Bone marrow (tissue), 2 donors: ENCODE data around the gene GPR137.

ENCODE experiments used
- DNase-seq, 2 donors: peaks; one replicate each; lab custom pipeline; 2025; lab: John Stamatoyannopoulos, UW

Gene GPR137

GRCh38 chr11:64249038-64249437 is 36.6 kb upstream of the GPR137 start:
- no peak for DNase-seq

GRCh38 chr11:64249563-64250414 is 35.9 kb upstream of the GPR137 start:
- DNase-seq: no peak

DNA sequence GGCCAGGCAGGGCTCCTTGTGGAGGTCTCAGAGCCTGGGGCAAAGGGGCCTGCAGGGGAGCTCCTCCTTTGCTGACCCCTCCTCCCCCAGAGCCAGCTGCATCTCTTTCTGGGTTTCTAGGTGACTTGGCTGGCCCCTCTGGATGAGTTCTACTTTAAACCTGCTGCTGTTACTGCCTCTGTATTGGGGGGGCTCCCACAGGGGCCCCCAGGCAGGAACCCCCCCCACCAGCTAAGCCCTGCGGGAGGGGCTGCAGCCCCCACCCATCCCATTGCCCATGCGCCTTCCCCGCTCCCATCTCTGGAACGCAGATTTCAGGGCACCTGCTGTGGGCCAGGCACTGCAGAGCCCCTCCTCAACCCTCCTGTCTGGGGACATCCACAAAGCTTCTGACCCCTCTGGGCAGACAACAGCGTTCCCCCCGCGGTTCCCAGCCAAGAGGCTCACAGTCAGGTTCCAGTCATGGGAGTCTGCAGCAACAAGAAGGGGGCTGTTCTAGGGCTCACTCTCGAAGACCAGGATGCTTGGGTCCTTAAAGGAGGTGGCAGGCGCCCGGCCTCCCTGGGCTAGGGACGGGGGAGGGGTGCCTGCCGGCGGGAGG is 35.1 kb upstream of the GPR137 start:
- DNase-seq: no peak

GRCh38 chr11:64251016-64251752 is 34.5 kb upstream of the GPR137 start, which contains the start of gene PLCB3:
Gene PLCB3, plus strand, starts transcription at chr11:64251530. Its CDS starts 120 bp downstream, at chr11:64251650.
- DNase-seq: peak in 1 of 2 donors; percentile 53

DNA sequence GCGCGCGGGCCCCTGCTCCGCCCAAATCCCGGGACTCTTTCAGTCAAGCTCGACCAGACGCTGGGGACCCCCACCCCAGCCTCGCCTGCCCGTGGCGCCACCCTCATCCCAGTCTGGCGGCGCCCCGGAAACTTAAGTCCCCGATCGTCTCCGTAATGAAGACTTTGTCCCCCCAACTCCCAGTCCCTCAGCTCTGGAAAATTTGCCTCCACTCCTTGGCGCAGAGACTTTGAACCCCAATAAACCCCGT is 34.0 kb upstream of the GPR137 start:
- no peak for DNase-seq

GRCh38 chr11:64252003-64252872 is 33.4 kb upstream of the GPR137 start:
- no peak for DNase-seq

DNA sequence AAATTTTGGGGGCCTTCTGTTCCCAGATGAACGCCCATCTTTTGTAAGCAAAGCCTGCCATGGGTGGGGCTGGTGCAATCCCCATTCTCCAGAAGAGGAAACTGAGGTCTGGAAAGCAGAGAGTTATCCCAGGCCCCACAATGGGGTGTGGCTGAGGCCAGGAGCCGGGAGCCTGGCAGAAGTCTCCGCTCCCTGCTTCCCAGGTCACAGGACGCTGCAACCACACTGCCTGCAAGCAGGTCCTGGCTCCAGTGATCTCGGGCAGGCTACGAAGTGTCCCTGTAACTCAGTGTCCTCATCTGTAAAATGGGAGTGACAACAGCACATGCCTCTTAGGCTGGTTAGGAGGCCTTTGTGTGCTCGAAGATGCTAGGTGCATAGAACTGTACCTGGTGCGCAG is 32.6 kb upstream of the GPR137 start:
- no peak for DNase-seq

DNA sequence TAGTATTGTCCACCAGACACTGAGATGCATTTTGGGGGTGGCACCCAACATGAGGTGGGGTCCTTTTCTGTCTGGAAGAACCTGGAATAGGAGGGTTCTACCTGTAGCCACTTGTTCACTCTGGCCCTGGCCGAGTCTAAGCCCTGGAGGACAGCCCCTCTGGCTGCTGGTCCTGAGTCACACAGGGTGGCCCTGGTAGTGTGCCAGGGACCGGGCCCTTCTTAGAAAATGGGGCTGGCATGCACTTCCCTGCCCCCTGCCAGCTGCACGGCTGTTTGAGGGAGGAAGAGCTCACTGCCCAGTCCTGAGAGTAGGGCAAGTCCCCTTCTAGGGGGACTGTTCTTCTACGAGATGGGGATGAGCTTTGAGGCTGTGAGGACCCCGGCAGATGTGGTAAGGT is 32.2 kb upstream of the GPR137 start:
- no peak for DNase-seq

- no peak for DNase-seq
Measured at GRCh38 chr11:64254326-64254725, 31.3 kb upstream of the GPR137 start.

- no peak for DNase-seq
Measured at GRCh38 chr11:64255135-64256128, 30.2 kb upstream of the GPR137 start.

DNA sequence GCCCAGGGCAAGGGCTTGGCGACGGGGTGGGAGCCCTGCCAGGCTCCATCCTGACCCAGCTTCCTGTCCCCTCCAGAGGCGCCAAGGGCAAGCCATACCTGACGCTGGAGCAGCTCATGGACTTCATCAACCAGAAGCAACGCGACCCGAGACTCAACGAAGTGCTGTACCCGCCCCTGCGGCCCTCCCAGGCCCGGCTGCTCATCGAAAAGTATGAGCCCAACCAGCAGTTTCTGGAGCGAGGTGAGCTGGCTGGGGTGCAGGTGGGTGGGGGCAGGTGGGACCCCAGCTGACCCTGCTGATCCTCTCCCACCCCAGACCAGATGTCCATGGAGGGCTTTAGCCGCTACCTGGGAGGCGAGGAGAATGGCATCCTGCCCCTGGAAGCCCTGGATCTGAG is 29.3 kb upstream of the GPR137 start:
- no peak for DNase-seq

- DNase-seq: no peak
Measured at GRCh38 chr11:64258356-64258755, 27.3 kb upstream of the GPR137 start.

GRCh38 chr11:64258946-64259532 is 26.6 kb upstream of the GPR137 start:
- DNase-seq: no peak

GRCh38 chr11:64259533-64260067 is 26.0 kb upstream of the GPR137 start:
- no peak for DNase-seq

DNA sequence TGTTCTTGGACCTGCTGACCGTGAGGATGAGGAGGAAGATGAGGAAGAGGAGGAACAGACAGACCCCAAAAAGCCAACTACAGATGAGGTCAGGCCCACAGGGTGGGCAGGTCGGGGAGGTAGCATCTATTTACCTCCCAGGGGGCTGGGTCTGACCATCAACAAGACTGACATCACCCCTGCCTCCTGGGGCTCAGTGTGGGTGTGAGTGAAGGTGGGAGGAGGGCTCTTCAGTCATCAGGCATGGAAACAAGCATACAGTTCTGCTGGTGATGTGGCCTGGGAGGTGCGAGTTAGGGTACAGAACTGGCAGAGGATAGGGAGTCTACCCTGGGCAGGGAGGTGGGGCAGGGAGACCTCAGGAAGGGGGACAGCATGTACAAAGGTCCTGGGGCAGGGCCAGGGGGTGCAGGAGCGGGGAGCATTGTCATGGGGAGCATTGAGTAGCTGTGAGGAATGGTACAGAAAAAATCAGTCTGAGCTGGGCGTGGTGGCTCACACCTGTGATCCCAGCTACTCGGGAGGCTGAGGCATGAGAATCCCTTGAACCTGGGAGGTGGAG is 25.4 kb upstream of the GPR137 start:
- no peak for DNase-seq

DNA sequence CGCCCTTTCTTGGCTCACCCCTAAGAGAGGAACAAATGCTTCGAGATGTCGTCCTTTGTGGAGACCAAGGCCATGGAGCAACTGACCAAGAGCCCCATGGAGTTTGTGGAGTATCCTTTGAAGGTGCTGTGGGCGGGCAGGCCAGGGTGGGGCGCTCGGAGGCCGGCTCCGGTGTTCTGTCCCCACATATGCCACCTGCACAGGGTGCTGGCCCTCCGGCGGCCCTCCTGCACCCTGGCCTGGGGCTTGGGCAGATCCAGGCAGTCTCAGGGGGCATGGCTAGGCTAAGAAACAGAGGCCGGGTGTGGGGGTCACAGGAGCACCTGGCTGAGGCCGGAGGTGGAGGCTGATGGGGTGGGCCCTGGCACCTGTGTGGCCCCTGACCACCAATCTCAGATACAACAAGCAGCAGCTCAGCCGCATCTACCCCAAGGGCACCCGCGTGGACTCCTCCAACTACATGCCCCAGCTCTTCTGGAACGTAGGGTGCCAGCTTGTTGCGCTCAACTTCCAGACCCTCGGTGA is 24.0 kb upstream of the GPR137 start:
- DNase-seq: no peak

- DNase-seq: no peak
Measured at GRCh38 chr11:64262271-64263002, 23.2 kb upstream of the GPR137 start.

DNA sequence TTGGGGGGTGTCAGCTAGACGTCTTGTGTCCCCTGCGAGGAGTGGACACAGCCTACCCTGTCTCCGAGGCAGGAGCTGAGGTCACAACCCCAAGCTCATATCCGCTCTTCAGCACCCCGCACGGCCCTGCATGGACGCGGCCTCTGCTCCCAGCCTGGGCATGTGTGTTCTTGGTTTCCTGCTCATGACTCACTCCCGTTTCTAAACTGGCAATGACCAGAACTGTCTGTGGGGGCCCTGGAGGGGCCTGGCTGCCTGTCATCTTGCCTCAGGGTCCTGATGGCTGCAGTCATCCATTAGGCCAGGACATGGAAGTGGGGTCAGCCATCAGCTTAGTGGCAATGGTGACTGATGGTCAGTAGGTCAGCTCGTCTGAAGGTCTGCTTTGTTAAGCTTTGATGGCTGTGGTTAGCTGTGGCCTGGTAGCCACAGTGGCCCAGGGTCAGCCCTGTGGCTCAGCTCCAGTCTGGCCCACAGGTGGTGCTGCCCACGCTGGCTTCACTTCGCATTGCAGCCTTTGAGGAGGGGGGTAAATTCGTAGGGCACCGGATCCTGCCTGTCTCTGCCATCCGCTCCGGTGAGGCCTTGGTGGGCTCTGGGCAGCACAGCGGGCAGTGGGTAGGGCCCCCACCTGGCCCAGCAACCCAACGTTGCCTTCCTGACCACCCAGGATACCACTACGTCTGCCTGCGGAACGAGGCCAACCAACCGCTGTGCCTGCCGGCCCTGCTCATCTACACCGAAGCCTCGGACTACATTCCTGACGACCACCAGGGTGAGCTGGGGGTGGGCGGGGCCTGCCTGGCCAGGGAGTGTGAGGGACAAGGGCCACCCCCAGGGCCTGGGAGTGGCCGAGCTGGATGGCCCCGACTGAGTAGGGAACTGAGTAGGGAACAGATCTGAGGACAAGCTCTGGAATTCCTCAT is 22.4 kb upstream of the GPR137 start:
- no peak for DNase-seq
